ENCODE data around the gene TMEM120A. TPM values are rescaled to one million over a fixed set of nuclear protein-coding genes. Genes with fewer than 3 reads are reported as not detected.
"Not testable (repeated sequence)": the region's sequence is repeated elsewhere in the genome, so short reads cannot be mapped to it uniquely, and the experiment has no call there.

TMEM120A gene
- total RNA-seq (2014; rRNA removed) = 31.7 and 32.9 TPM in 2 replicates
- polyA plus RNA-seq (2012) = 83.4 TPM

- DNase-seq (ENCODE audit: low read depth) = peak; percentile 93
Observed at GRCh38 chr7:75994388-75995051, at the start of gene TMEM120A. Gene TMEM120A, minus strand, starts transcription at chr7:75994595. Its CDS starts 25 bp downstream, at chr7:75994570.

- DNase-seq (ENCODE audit: low read depth) = no peak
Observed at GRCh38 chr7:76040126-76040525, 45.7 kb upstream of the TMEM120A start.

- DNase-seq (ENCODE audit: low read depth) = peak; percentile 82
Observed at GRCh38 chr7:76037310-76037709, 42.9 kb upstream of the TMEM120A start.

- DNase-seq (ENCODE audit: low read depth) = no peak
Observed at GRCh38 chr7:76031964-76032363, 37.6 kb upstream of the TMEM120A start.

DNA sequence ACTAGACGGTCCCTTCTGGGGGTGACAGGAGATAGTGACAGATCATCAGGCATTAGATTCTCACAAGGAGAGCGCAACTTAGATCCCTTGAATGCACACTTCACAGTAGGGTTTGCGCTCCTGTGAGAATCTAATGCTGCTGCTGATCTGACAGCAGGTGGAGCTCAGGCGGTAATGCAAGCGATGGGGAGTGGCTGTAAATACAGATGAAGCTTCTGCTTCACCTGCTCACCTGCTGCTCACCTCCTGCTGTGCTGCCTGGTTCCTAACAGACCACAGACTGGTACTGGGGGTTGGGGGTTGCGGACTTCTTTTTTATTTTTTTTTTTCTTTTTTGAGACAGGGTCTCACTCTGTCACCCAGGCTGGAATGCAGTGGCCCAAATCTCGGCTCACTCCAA, 35.3 kb upstream of the TMEM120A start:
- not testable (repeated sequence) for DNase-seq (ENCODE audit: low read depth)

- DNase-seq (ENCODE audit: low read depth) = no peak
Observed at GRCh38 chr7:76023002-76023401, 28.6 kb upstream of the TMEM120A start.

DNA sequence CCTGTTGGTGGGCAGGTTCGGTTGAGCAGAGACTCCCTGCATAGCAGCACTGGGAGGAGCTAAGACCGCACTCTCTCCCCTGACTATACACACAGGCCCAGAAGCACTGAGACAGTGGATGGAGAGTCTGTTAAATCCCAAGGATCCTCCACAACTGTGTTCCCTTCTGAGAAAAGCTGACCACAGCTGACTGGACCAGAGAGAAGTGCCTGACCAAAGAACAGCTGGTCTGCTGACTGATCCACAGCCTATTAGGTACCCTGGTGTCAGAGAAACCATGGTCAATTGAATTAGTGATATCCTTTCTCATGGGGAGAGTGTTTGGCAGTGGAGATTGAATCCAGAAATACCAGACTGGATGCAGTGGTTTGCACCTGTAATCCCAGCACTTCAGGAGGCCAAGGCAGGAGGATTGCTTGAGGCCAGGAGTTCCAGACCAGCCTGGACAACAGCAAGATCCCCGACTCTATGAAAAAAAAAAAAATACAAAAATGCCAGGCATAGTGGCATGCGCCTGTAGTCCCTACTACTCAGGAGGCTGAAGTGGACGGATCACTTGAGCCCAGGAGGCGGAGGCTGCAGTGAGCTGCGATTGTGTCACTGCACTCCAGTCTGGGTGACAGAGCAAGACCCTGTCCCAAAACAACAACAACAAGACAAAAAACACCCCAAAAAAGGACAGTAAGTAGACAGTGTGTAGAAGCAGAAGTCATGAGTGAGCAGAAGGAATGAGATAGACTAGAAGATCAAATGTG, 27.8 kb upstream of the TMEM120A start:
- peak; percentile 46 for DNase-seq (ENCODE audit: low read depth)

DNA sequence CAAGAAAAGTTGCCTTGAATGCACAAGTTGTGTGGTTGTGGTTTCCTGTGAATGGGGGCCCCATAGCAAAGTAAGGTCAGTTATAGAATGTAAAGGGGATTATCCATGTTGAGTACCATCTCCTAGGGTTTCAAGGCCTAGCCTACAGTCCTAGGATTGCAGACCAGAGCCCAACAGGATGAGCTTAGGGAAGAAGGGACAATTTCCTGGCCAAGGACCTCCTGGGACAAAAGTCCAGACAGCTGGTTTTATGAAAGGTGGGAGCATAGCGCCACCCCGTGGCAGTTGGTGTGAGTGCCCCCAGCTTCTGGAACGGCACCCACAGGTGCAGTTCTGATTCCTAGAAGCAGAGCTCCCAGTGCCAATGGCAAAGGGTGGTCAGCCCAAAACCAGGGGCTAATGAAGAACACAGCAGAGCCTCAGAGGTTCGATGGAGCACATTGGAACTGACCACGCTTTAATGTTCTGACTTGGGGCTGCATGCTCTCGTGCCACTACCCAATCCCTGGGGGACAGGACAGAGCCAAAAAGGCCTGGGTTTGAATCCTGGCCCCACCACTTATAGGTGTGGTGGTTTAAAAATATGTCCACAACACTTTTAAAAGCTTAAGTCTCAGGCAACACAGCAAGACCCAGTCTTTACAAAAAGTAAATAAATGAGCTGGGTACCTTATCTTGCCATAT, 25.8 kb upstream of the TMEM120A start:
- DNase-seq (ENCODE audit: low read depth) = peak; percentile 72

DNA sequence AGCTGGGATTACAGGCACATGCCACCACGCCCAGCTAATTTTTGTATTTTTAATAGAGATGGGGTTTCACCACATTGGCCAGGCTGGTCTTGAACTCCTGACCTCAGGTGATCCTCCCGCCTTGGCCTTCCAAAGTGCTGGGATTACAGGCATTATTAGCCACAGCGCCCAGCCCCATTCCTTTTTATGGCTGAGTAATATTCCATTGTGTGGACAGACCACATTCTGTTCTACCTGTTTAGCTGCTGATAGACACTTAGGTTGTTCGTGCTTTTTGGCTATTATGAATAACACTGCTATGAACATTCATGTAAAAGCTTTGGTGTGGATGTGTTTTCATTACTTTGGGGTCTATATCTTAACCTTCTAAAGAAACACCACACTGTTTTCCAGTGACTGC, 24.1 kb upstream of the TMEM120A start:
- not testable (repeated sequence) for DNase-seq (ENCODE audit: low read depth)

- no peak for DNase-seq (ENCODE audit: low read depth)
Observed at GRCh38 chr7:76016191-76016947, 22.0 kb upstream of the TMEM120A start.

DNA sequence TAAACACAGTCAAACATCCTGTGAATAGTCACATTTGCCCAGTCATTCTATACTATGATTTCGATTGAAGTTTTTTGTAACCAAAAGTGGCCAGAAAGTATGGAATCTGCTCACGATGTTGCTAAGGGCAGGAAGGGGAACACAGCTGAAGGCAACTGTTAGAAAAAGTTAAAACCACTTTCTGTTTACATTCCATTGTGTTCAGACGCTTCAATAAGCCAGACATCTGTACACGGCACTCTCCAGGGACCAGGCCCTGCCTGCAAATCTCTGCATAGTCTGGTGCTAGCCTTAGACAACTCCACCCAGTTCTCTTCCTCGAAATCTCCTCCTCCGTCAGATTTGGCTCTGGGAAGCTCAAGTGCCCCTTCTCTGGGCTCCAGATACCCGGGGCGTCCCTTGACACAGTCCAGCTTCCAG, 17.1 kb upstream of the TMEM120A start:
- peak; percentile 93 for DNase-seq (ENCODE audit: low read depth)

DNA sequence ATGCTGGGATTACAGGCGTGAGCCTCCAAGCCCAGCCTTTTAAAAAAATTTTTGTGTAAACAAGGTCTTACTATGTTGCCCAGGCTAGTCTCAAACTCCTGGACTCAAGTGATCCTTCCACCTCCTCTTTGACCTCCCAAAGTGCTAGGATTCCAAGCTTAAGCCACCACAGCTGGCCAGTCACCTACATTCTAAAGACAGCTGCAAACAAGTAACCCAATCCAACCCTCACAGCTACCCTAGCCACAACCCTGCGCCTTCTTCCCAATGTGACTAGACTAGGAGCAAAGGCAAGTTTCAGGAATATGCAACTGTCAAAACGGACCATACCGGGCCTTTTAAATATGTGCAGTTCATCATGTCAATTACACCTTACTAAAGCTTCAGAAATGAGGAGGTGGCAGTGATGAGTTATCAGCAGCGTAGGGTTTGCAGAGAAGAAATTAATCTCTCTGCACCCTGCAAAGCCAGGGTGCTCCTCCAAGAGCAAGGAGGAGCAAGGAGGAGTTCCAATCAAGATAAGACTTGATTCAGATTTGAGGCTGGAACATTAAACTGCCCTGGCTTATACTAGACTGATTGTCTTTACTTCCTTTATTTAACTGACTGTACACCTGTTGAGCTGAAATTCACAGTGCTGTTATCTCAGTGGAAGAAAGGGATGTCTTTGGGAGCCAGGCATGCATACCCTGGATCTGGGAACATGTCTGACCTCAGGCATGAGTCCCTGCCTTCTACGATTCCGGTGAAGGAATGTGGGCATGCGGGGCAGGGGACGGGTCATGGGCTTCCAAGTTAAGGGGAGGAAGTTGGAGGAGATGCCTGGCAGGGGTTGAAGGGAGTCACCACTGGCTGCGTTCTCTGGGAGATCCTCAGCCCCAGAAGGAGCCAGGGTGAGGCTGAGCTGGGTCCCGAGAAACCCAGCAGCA, 15.5 kb upstream of the TMEM120A start:
- DNase-seq (ENCODE audit: low read depth) = peak; percentile 92

- DNase-seq (ENCODE audit: low read depth) = no peak
Observed at GRCh38 chr7:76008156-76008687, 13.8 kb upstream of the TMEM120A start.

DNA sequence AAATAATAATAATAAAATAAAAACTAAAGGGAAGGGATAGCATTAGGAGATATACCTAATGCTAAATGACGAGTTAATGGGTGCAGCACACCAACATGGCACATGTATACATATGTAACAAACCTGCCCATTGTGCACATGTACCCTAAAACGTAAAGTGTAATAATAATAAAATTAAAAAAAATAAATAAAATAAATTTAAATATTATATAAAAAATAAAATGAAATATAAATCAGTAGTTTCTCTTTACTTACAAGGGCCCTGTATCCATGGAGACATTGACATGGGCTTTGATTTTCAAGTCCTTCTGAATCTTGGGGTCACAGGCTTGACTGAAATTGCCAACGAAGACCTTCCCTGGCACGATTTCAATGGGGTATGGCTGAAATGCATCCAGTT, 10.6 kb upstream of the TMEM120A start:
- not testable (repeated sequence) for DNase-seq (ENCODE audit: low read depth)

DNA sequence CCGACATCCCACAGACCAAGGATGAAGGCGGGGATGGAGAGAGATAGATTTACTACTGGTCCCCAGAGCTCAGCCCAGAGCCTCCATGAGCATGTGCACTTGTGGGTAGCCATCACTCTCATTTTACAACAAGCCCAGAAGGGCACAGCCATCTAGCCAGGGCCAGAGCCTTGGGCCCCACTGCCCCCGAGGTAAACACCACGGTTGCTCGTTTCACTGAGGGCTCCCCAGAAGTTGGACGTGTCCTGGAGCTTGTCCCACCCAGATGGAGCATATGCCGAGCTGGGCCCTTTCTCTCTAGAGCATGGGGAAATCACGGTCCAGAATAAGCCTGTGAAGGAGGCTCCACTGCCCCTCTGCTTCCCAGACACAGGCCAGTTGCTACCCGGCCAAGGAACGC, 9.0 kb upstream of the TMEM120A start:
- DNase-seq (ENCODE audit: low read depth) = no peak

DNA sequence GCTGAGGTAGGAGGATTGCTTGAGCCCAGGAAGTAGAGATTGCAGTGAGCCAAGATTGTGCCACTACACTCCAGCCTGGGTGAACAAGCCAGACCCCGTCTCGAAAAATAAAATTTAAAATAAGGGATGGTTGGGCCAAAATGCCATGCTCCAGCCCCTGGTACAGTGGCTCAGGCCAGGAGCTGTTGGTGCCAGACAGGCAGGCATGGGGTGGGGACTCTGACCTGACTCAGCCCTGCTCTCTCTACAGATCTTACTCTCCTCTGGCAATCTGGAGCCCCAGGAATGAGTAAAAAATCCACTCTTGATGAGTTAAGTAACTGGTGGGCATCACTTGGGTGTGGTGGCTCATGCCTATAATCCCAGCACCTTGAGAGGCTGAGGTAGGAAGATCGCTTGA, 8.4 kb upstream of the TMEM120A start:
- DNase-seq (ENCODE audit: low read depth) = no peak

DNA sequence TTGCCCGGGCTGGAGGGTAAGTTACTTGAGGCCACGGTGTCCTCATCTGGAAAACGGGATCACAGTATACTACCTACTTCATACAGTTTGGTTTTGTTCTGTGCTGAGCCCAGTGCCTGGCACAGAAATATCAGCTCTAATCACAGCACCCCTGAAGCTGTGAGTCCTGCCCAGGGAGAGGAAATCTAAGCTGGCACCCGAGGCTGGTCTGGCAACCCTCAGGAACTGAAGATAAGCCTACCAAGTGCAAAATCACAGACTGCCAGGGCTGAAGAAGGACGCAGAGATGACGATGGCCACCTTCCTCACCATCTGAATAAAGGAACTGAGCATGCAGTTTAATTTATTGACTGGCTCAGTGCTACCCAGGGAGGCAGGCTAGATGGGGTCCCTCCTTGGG, 7.7 kb upstream of the TMEM120A start:
- no peak for DNase-seq (ENCODE audit: low read depth)

- DNase-seq (ENCODE audit: low read depth) = no peak
Observed at GRCh38 chr7:76000566-76000965, 6.2 kb upstream of the TMEM120A start.

GRCh38 chr7:75998038-75998437, 3.6 kb upstream of the TMEM120A start:
- DNase-seq (ENCODE audit: low read depth) = no peak

DNA sequence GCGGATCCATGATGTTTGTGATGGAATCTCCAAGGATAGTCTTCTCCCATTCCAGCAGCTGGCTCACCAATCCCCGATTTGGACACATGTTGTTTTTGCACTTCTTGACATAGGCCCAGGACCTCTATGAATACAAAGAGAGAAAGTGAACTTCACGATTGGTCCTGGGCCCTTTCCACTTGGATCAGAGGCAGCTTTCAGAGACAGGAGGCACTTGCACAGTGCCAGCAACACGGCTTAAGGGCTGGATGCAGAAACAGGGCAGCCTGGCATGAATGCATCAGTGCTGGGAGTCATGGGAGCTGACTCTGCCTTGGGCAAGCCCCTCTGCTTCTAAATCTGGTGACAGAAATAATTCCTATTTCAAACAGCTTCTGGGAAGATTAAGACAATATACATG, 2.1 kb upstream of the TMEM120A start:
- no peak for DNase-seq (ENCODE audit: low read depth)

All from LHCN-M2 (cell line).